GM12878 (cell line): ENCODE data around the gene UTF1. TPM values are rescaled to one million over a fixed set of nuclear protein-coding genes. Genes with fewer than 3 reads are reported as not detected.
"Not testable (repeated sequence)": the region's sequence is repeated elsewhere in the genome, so short reads cannot be mapped to it uniquely, and the experiment has no call there.

Experiments
- ATAC-seq: fragments of 200-7000 bp; cut with Tn5 transposase; 3 replicates; pipeline ENCODE4 v1.9.1; 2020; ENCODE audit warnings: mild to moderate bottlenecking, moderate library complexity
- BruUV-seq: library from RNA; stranded (reverse); fragments of 400-500 nt; replicated peaks from 2 replicates; lab custom pipeline; 2021; lab: Mats Ljungman, UMichigan
- CTCF ChIA-PET: fragments of 300-600 bp; sonication (Branson Sonifier 250); formaldehyde crosslinking; extraction: SDS; loops from one replicate; lab custom pipeline; 2021; ENCODE audit warnings: inconsistent platforms; lab: Yijun Ruan, JAX
- POLR2A ChIA-PET: fragments of 350-600 bp; formaldehyde crosslinking; extraction: SDS; loops from one replicate; lab custom pipeline; 2021; ENCODE audit warnings: inconsistent platforms; lab: Charles Lee
- RAD21 ChIA-PET: fragments of 300-600 bp; sonication (Branson Sonifier 250); formaldehyde crosslinking; loops from one replicate; lab custom pipeline; 2023; ENCODE audit warnings: antibody characterized with exemption; ENCODE audit not compliant: unreplicated experiment; lab: Charles Lee
- SMC1A ChIA-PET: fragments of 300-600 bp; sonication (Branson Sonifier 250); formaldehyde crosslinking; loops from one replicate; lab custom pipeline; 2023; ENCODE audit not compliant: unreplicated experiment, uncharacterized antibody; lab: Charles Lee
- DNase-seq: peaks from one replicate; pipeline ENCODE4 v3.0.0-alpha.2; 2011; ENCODE audit warnings: low read depth, low spot score
- FAIRE-seq: peaks from 3 replicates; lab custom pipeline; 2011; peaks lifted over from hg19 to GRCh38; lab: Jason Lieb, UNC
- H2AFZ ChIP-seq: 2 replicates; pipeline ENCODE4 v1.6.0; 2011; ENCODE audit warnings: low read depth, low read length, control low read depth; ENCODE audit not compliant: control insufficient read depth
- H3K27ac ChIP-seq: 2 replicates; pipeline ENCODE4 v1.5.1; 2011; ENCODE audit warnings: control low read depth; ENCODE audit not compliant: control insufficient read depth, insufficient read depth
- H3K27me3 ChIP-seq, 2 experiments: replicated peaks in 1 of 2; 2 replicates each; pipeline versions ENCODE4 v1.6.0 to v1.6.1; 2011; ENCODE audit warnings: low read length in 1 of 2; ENCODE audit not compliant: control insufficient read depth in 2 of 2, insufficient read depth in 2 of 2
- H3K36me3 ChIP-seq, 2 experiments: 2 replicates each; pipeline ENCODE4 v1.5.1; 2011; ENCODE audit warnings: low read length in 1 of 2; ENCODE audit not compliant: control insufficient read depth in 2 of 2, insufficient read depth in 2 of 2
- H3K4me1 ChIP-seq: 2 replicates; pipeline ENCODE4 v1.6.1; 2011; ENCODE audit warnings: mild to moderate bottlenecking, low read length, moderate library complexity, mixed read lengths; ENCODE audit not compliant: control insufficient read depth, insufficient read depth
- H3K4me2 ChIP-seq: 2 replicates; pipeline ENCODE4 v1.6.0; 2011; ENCODE audit warnings: control low read depth; ENCODE audit not compliant: control insufficient read depth, insufficient read depth
- H3K4me3 ChIP-seq: fragments of 200-600 bp; sonication (generic); 2 replicates; pipeline ENCODE4 v1.5.1; 2016
- H3K79me2 ChIP-seq: 2 replicates; pipeline ENCODE4 v1.6.0; 2011; ENCODE audit warnings: low read length; ENCODE audit not compliant: control insufficient read depth, insufficient read depth
- H3K9ac ChIP-seq: 2 replicates; pipeline ENCODE4 v1.8.0; 2011; ENCODE audit warnings: low read length, control low read depth, mixed read lengths; ENCODE audit not compliant: control insufficient read depth, insufficient read depth
- H3K9me3 ChIP-seq: replicated peaks from 3 replicates; pipeline ENCODE4 v1.5.1; 2011; ENCODE audit warnings: mild to moderate bottlenecking, low read length; ENCODE audit not compliant: control insufficient read depth, insufficient read depth
- H4K20me1 ChIP-seq: 2 replicates; pipeline ENCODE4 v1.6.0; 2011; ENCODE audit not compliant: control insufficient read depth, insufficient read depth
- CREB1 ChIP-seq: IDR thresholded peaks from 2 replicates; pipeline ENCODE4 v1.6.1; 2012; ENCODE audit warnings: low read depth, mild to moderate bottlenecking, inconsistent platforms
- IRF3 ChIP-seq: fragments of 450-650 bp; IDR thresholded peaks from 2 replicates; pipeline ENCODE4 v1.6.1; 2014; ENCODE audit warnings: mild to moderate bottlenecking
- IRF4 ChIP-seq: IDR thresholded peaks from 2 replicates; pipeline ENCODE4 v1.6.1; 2011; ENCODE audit warnings: low read depth, low read length
- NBN ChIP-seq: fragments of 450-650 bp; IDR thresholded peaks from 2 replicates; pipeline ENCODE4 v1.6.1; 2016
- NRF1 ChIP-seq: conservative IDR thresholded peaks from 2 replicates; pipeline ENCODE4 v1.6.1; 2011; ENCODE audit warnings: mild to moderate bottlenecking, low read depth, low read length, improper control_type of control experiment
- PKNOX1 ChIP-seq: fragments of 450-650 bp; IDR thresholded peaks from 2 replicates; pipeline ENCODE4 v1.6.1; 2016; ENCODE audit warnings: mild to moderate bottlenecking
- POU2F2 ChIP-seq: IDR thresholded peaks from 3 replicates; pipeline ENCODE4 v1.6.1; 2011; ENCODE audit warnings: low read depth, mild to moderate bottlenecking, low read length, borderline replicate concordance
- RAD51 ChIP-seq: fragments of 450-650 bp; IDR thresholded peaks from 2 replicates; pipeline ENCODE4 v1.6.1; 2016; ENCODE audit warnings: moderate library complexity, mild to moderate bottlenecking, inconsistent platforms
- SPI1 ChIP-seq: IDR thresholded peaks from 2 replicates; pipeline ENCODE4 v1.6.1; 2011; ENCODE audit warnings: low read depth, mild to moderate bottlenecking, low read length, moderate library complexity, borderline replicate concordance; ENCODE audit not compliant: insufficient read depth
- SREBF1 ChIP-seq: IDR thresholded peaks from 2 replicates; pipeline ENCODE4 v1.6.1; 2012; ENCODE audit warnings: mild to moderate bottlenecking, low read length
- YY1 ChIP-seq: IDR thresholded peaks from 2 replicates; pipeline ENCODE4 v1.6.1; 2011; ENCODE audit warnings: low read depth, mild to moderate bottlenecking, low read length
- ZBED1 ChIP-seq: IDR thresholded peaks from 2 replicates; pipeline ENCODE4 v1.6.1; 2016; ENCODE audit warnings: borderline replicate concordance
- ZNF687 ChIP-seq: fragments of 450-650 bp; IDR thresholded peaks from 2 replicates; pipeline ENCODE4 v1.6.1; 2017; ENCODE audit warnings: mild to moderate bottlenecking, moderate library complexity
- WGBS: methylation state at CpG from one replicate; pipeline ENCODE4 v1.1.6; 2016; ENCODE audit warnings: low lambda C conversion rate; ENCODE audit not compliant: insufficient replicate concordance, insufficient coverage; ENCODE audit errors: missing lambda C conversion rate; 5-methylcytosine and 5-hydroxymethylcytosine counted together
- in situ Hi-C: fragments of 300-500 bp; cut with MboI; formaldehyde crosslinking; loops from 9 replicates; pipeline ENCODE4 v1.14.3; 2018; ENCODE audit warnings: mixed read lengths
- intact Hi-C: fragments of 100-400 bp; cut with micrococcal nuclease; formaldehyde crosslinking; loops from one replicate; pipeline ENCODE4 v1.14.2; 2022; ENCODE audit not compliant: unreplicated experiment
- polyA plus RNA-seq, 11 experiments: library from polyadenylated mRNA; depleted of rRNA in 4 of 11; unstranded in 6 of 11; stranded (reverse) in 5 of 11; fragments of >200 nt; fragmentation: Nextera tagmentation in 4 of 11; fragmentation: Illumina TruSeq in 1 of 11; extraction: Ambion mirVana in 4 of 11; extraction: Trizol in 1 of 11; gene quantifications; 1 replicate in 1 of 11; 2 replicates in 10 of 11; pipeline versions ENCODE4 v1.2.1 to v1.2.3, GENCODE V29; 2011 to 2016; ENCODE audit warnings: inconsistent platforms in 2 of 11, missing spikeins in 2 of 11, low read depth in 1 of 11
- total RNA-seq, 4 experiments: library from RNA; depleted of rRNA in 3 of 4; stranded (reverse); fragments of >200 nt in 3 of 4; fragmentation: Illumina TruSeq in 1 of 4; extraction: Trizol in 1 of 4; gene quantifications; 2 replicates each; pipeline versions ENCODE4 v1.2.1 to v1.2.3, GENCODE V29; 2013 to 2021

UTF1 gene
- total and polyA plus RNA-seq, 10 of the 15 experiments (the other 5 are each of a cell fraction or from before 2014, with no cell fraction given): not detected

GRCh38 chr10:133221756-133222155 lies 8.3 kb upstream of the UTF1 start:
- BruUV-seq, H3K36me3 ChIP-seq, H3K79me2 ChIP-seq, RAD21 ChIA-PET, H3K9ac ChIP-seq, in situ Hi-C loops, H3K27ac ChIP-seq, POLR2A ChIA-PET, H3K27me3 ChIP-seq, intact Hi-C loops, H3K9me3 ChIP-seq, H3K4me1 ChIP-seq, FAIRE-seq, CTCF ChIA-PET, H2AFZ ChIP-seq, H4K20me1 ChIP-seq, SMC1A ChIA-PET, DNase-seq, H3K4me3 ChIP-seq, ATAC-seq, H3K4me2 ChIP-seq: not testable (repeated sequence)
- 82% methylated on average over 18 of the region's 22 CpGs for WGBS

GRCh38 chr10:133224076-133224475 lies 5.9 kb upstream of the UTF1 start:
- WGBS: 44% methylated on average over 14 of the region's 14 CpGs
- no TSS peak for BruUV-seq
- H3K27me3 ChIP-seq: peaks cover under 1 to 1% of the 10 kb centered on the region in 2 experiments; a peak in 1 of 4 replicates
- no peaks in the 10 kb centered on the region for H3K79me2 ChIP-seq
- H4K20me1 ChIP-seq: no peaks in the 10 kb centered on the region
- intact Hi-C loops (no loop called here), in situ Hi-C loops (no loop called here)
- ATAC-seq (no peak), FAIRE-seq (no peak), DNase-seq (no peak)
- POLR2A ChIA-PET: no interaction called here
- no peak overlapping the region for H3K27ac ChIP-seq
- H3K9ac ChIP-seq: no peak overlapping the region
- H3K9me3 ChIP-seq: no peaks in the 10 kb centered on the region
- no peaks in the 10 kb centered on the region for H3K36me3 ChIP-seq
- RAD21 ChIA-PET: no interaction called here
- no peaks in the 10 kb centered on the region for H3K4me1 ChIP-seq
- SMC1A ChIA-PET: no interaction called here
- H3K4me2 ChIP-seq: no peak overlapping the region
- no peak overlapping the region for H2AFZ ChIP-seq
- H3K4me3 ChIP-seq: no peak overlapping the region
- CTCF ChIA-PET: no interaction called here
- no peak for TF ChIP-seq SPI1
- TF ChIP-seq RAD51: no peak
- TF ChIP-seq PKNOX1: no peak
- no peak for TF ChIP-seq ZNF687
- TF ChIP-seq NBN: no peak
- no peak for TF ChIP-seq IRF3
- TF ChIP-seq CREB1: no peak
- no peak for TF ChIP-seq POU2F2
- no peak for TF ChIP-seq ZBED1
- no peak for TF ChIP-seq NRF1
- TF ChIP-seq YY1: no peak
- TF ChIP-seq SREBF1: no peak
- TF ChIP-seq IRF4: no peak
